Immature natural killer cell (primary cell): Measurements from ENCODE around the gene NAE1. TPM values are rescaled to one million over a fixed set of nuclear protein-coding genes. Genes with fewer than 3 reads are reported as not detected.

Experiments
- DNase-seq, 3 donors: peaks; one replicate each; pipeline ENCODE4 v3.0.0; 2022; ENCODE audit warnings: mixed read lengths in 1 of 3
- H3K27ac Mint-ChIP-seq, 6 donors: one replicate each; pipeline ENCODE4 v1.8.0; 2020; ENCODE audit warnings: mixed read lengths in 6 of 6, mild to moderate bottlenecking in 5 of 6, inconsistent platforms in 4 of 6, moderate library complexity in 3 of 6
- H3K27me3 Mint-ChIP-seq, 3 donors: one replicate each; pipeline ENCODE4 v1.8.0; 2020 to 2021; ENCODE audit warnings: low read depth in 3 of 3, mild to moderate bottlenecking in 3 of 3, mixed read lengths in 3 of 3, moderate library complexity in 3 of 3, inconsistent platforms in 1 of 3
- H3K36me3 Mint-ChIP-seq, 3 donors: one replicate each; pipeline ENCODE4 v1.8.0; 2020; ENCODE audit warnings: mixed read lengths in 3 of 3, inconsistent platforms in 2 of 3, mild to moderate bottlenecking in 2 of 3
- H3K4me1 Mint-ChIP-seq, 2 donors: one replicate each; pipeline ENCODE4 v1.8.0; 2020; ENCODE audit warnings: inconsistent platforms in 2 of 2, mild to moderate bottlenecking in 2 of 2, mixed read lengths in 2 of 2, moderate library complexity in 1 of 2
- H3K4me3 Mint-ChIP-seq, 5 donors: one replicate each; pipeline ENCODE4 v1.8.0; 2020; ENCODE audit warnings: mild to moderate bottlenecking in 5 of 5, mixed read lengths in 5 of 5, inconsistent platforms in 3 of 5, moderate library complexity in 3 of 5
- H3K9me3 Mint-ChIP-seq, 6 donors: one replicate each; pipeline ENCODE4 v1.8.0; 2020; ENCODE audit warnings: mild to moderate bottlenecking in 6 of 6, mixed read lengths in 6 of 6, inconsistent platforms in 4 of 6, moderate library complexity in 3 of 6
- polyA plus RNA-seq, 3 donors: library from polyadenylated mRNA; unstranded; fragments of 300-500 nt; fragmentation: Illumina TruSeq; gene quantifications; one replicate each; pipeline ENCODE4 v1.2.3, GENCODE V29; 2021

Gene NAE1
- polyA plus RNA-seq, 3 donors from 2014 or later = 67.2 to 73.8 (median 69.8) TPM

DNA sequence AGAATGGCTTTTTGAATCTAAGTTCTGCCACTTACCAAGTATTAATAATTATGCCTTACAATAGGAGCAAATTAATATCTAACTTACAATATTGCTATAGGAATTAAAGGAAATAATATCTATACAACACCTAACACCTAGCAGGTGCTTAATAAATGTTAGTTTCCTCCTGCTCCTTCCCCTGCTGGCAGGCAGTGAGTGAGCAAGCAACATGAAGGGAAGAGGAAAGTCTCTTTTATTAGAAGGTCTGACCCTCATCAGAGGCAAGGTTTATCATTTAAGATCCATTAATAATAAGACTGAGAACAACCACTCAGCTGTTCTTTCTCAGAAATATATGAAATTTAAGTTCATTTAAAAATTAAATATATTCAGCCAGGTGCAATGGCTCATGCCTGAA, 72.7 kb downstream of the NAE1 start:
- Mint-ChIP-seq H3K27me3 (peaks cover 0 to 4% (median 1%) of the 10 kb centered on the region in 3 donors), H3K27ac (no peak overlapping the region), H3K4me1 (no peaks in the 10 kb centered on the region), H3K4me3 (no peak overlapping the region), H3K9me3 (no peaks in the 10 kb centered on the region), H3K36me3 (peaks cover 0 to 3% (median 0%) of the 10 kb centered on the region in 3 donors)
- no peak for DNase-seq

DNA sequence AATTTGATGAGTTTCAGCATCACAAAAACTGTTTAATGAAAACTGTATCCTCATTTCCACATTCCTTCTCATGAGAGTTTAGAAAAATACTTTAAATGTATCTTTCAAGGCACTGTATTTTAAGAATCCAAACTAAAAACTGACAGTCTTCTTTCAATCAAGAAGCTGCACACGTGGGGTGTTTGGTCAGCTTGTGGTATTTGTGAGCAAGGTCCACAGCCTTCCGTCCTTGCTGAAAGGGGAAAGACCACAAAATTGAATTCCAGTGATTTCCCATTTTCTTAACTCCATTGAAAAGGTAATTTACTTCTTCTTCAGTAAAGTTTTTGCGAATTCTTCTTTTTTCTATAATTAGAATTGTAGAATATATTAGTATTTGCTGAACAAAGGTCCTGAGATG, 76.0 kb downstream of the NAE1 start:
- Mint-ChIP-seq H3K4me3 (no peak overlapping the region), H3K27ac (no peak overlapping the region), H3K9me3 (no peaks in the 10 kb centered on the region), H3K27me3 (peaks cover 0 to 14% (median 5%) of the 10 kb centered on the region in 3 donors), H3K36me3 (peaks cover 0 to 3% (median 0%) of the 10 kb centered on the region in 3 donors), H3K4me1 (peaks cover 17 to 20% of the 10 kb centered on the region in 2 donors)
- DNase-seq = no peak

DNA sequence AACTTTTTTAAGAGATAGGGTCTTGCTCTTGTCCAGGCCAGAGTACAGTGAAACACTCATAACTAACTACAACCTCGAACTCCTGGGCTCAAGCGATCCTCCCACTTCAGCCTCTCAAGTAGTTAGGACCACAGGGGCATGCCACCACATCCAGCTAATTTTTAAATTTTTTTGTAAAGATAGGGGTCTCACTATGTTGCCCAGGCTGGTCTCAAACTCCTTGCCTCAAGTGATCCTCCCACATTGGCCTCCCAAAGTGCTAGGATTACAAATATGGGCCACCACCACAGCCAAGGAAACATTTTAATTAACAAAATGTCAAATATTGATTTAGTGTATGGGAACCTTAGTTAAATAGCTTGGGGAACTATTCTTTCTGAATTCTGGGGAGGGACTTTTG, 76.6 kb downstream of the NAE1 start:
- H3K4me3 Mint-ChIP-seq = no peak overlapping the region
- H3K27ac Mint-ChIP-seq = no peak overlapping the region
- H3K4me1 Mint-ChIP-seq = peaks cover 23 to 26% of the 10 kb centered on the region in 2 donors
- DNase-seq = no peak
- H3K9me3 Mint-ChIP-seq = no peaks in the 10 kb centered on the region
- H3K36me3 Mint-ChIP-seq = peaks cover 0 to 3% (median 2%) of the 10 kb centered on the region in 3 donors
- H3K27me3 Mint-ChIP-seq = peaks cover 0 to 14% (median 5%) of the 10 kb centered on the region in 3 donors

DNA sequence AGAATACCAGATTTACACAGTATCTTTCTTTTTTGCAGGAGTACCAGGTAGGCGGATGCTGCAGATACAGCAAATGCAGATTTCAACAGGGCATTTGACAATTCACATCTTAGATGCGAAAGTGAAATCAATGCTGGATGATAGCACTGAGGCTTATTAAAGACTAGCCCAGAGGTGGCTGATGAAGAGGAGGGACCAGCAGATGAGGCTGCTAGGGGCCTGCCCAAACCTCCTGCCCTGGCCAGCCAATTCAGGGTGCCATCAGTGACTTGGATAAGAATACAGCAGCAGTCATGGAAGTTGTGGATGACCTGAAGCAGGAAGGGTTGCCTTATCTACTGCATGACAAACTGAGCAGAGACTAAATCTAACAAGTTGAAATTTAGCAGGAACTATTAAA, 77.8 kb downstream of the NAE1 start:
- Mint-ChIP-seq H3K27me3 (peaks cover 0 to 14% (median 4%) of the 10 kb centered on the region in 3 donors), H3K27ac (no peak overlapping the region), H3K9me3 (no peaks in the 10 kb centered on the region), H3K4me3 (no peak overlapping the region), H3K36me3 (peaks cover 0 to 9% (median 3%) of the 10 kb centered on the region in 3 donors), H3K4me1 (peaks cover 32 to 36% of the 10 kb centered on the region in 2 donors)
- DNase-seq = no peak

Other genes starting within 250 kb of the NAE1 start
- 100 to 1,000 TPM in 2 of 3 donors, 10 to 100 TPM in 1; 83.5 to 145 (median 127) TPM for gene CMTM3, start 226.3 kb downstream of the NAE1 start, polyA plus RNA-seq
- under 1 TPM in 1 of 3 donors, not detected in 2; 0.19 TPM for gene CMTM4, start 134.2 kb downstream of the NAE1 start, polyA plus RNA-seq
- 10 to 100 TPM; 15.3 to 41.1 (median 16.6) TPM for gene DYNC1LI2, start 79.4 kb downstream of the NAE1 start, polyA plus RNA-seq
- gene TERB1, start 29.4 kb downstream of the NAE1 start, polyA plus RNA-seq = under 1 TPM in 1 of 3 donors, not detected in 2; 0.11 TPM
- gene CA7, start 13.4 kb upstream of the NAE1 start, polyA plus RNA-seq = under 1 TPM; 0.12 to 0.25 (median 0.17) TPM
- 1 to 10 TPM in 2 of 3 donors, not detected in 1; 2.2 to 3.1 TPM for gene PDP2, start 49.5 kb upstream of the NAE1 start, polyA plus RNA-seq
- not detected for gene CDH16, start 87.9 kb upstream of the NAE1 start, polyA plus RNA-seq
- not detected for gene RRAD, start 94.6 kb upstream of the NAE1 start, polyA plus RNA-seq
- gene CIAO2B, start 103.4 kb upstream of the NAE1 start, polyA plus RNA-seq = 100 to 1,000 TPM; 125 to 157 (median 132) TPM
- gene CES2, start 104.5 kb upstream of the NAE1 start, polyA plus RNA-seq = 10 to 100 TPM; 13.8 to 26.2 (median 19.5) TPM
- not detected for gene CES3, start 130.3 kb upstream of the NAE1 start, polyA plus RNA-seq
- 1 to 10 TPM in 1 of 3 donors, under 1 TPM in 1, not detected in 1; 0.98 to 1.6 TPM for gene CES4A, start 157.6 kb upstream of the NAE1 start, polyA plus RNA-seq
- gene CBFB, start 198.2 kb upstream of the NAE1 start, polyA plus RNA-seq = 100 to 1,000 TPM in 1 of 3 donors, 10 to 100 TPM in 2; 93.5 to 118 (median 95.2) TPM